Motor neuron (in vitro differentiated cells): ENCODE measurements around the gene SURF4. TPM values are rescaled to one million over a fixed set of nuclear protein-coding genes. Genes with fewer than 3 reads are reported as not detected.

Source experiments
- ATAC-seq, 8 experiments: fragments of 200-7000 bp; cut with Tn5 transposase; replicated peaks in 6 of 8; 2 replicates each; pipeline ENCODE4 v1.8.0; 2021; ENCODE audit warnings: mild to moderate bottlenecking in 8 of 8, moderate library complexity in 8 of 8
- H3K27ac ChIP-seq, 2 donors: fragments of 250-450 bp; sonication (Bioruptor Pico); 2 replicates each; pipeline ENCODE4 v1.9.0; 2021; ENCODE audit warnings: antibody characterized with exemption in 2 of 2, mild to moderate bottlenecking in 2 of 2, moderate library complexity in 1 of 2
- H3K4me1 ChIP-seq, 2 donors: fragments of 250-450 bp; sonication (Bioruptor Pico); replicated peaks in 1 of 2; 2 replicates each; pipeline ENCODE4 v1.6.1; 2021; ENCODE audit warnings: antibody characterized with exemption in 2 of 2, mild to moderate bottlenecking in 2 of 2, moderate library complexity in 1 of 2
- H3K4me3 ChIP-seq, 5 donors: fragments of 250-450 bp; sonication (Bioruptor Pico); 2 replicates each; pipeline ENCODE4 v1.9.0; 2021; ENCODE audit warnings: antibody characterized with exemption in 5 of 5, mild to moderate bottlenecking in 5 of 5, moderate library complexity in 4 of 5
- WGBS, 10 experiments: fragments of 450-650 bp; shearing (Covaris generic); methylation state at CpG; one replicate each; pipeline ENCODE4 v1.0.0; 2022; 5-methylcytosine and 5-hydroxymethylcytosine counted together
- in situ Hi-C, 9 experiments: fragments of 400-800 bp; cut with MboI; loops; one replicate each; pipeline ENCODE4 v1.15.0; 2021; ENCODE audit warnings: low sequenced_read_pairs in 9 of 9, low pct_unique_long_range_greater_than_20kb in 2 of 9; ENCODE audit not compliant: unreplicated experiment in 9 of 9
- total RNA-seq, 8 experiments: library from RNA; unstranded; fragments of 300-600 nt; gene quantifications; 2 replicates each; pipeline versions ENCODE4 v1.2.3 to v1.2.4, GENCODE V29; 2022

The SURF4 gene
- total RNA-seq, 8 experiments from 2014 or later, result 62.6 to 141 (median 105) TPM

DNA sequence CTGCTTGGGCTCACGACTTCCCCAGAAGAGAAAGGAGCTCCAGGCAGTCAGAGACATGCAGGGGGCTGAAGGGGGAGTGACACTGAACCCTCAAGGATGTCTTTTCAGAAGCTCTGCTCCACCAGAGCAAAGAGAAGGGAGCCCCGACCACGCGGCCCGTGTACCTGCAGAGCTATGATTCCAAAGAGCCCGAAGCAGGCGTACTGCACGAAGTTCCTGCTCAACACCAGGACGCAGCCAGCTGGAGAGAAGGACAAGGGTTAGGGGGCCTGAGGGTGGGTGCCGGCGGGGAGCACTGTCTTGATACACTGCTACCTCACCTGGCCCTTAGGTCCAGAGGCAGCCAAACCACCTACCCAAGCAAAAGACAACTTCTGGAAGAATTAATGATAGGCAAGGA is 9.4 kb downstream of the SURF4 start:
- WGBS, 10 experiments, result 50 to 100% (median 80%) methylated on average over 1 of the region's 11 CpGs; no CpG with 5 or more reads in 7 of the 10 experiments
- H3K4me3 ChIP-seq, result no peak overlapping the region
- H3K4me1 ChIP-seq, result peaks cover 0 to 2% of the 10 kb centered on the region in 2 donors
- H3K27ac ChIP-seq, result no peak overlapping the region
- in situ Hi-C loops, result loop anchor here in 1 of 9 experiments (10.0 kb wide), 1 partner anchor 118 kb away; no protein-coding TSS in a partner anchor
- ATAC-seq, result no peak

DNA sequence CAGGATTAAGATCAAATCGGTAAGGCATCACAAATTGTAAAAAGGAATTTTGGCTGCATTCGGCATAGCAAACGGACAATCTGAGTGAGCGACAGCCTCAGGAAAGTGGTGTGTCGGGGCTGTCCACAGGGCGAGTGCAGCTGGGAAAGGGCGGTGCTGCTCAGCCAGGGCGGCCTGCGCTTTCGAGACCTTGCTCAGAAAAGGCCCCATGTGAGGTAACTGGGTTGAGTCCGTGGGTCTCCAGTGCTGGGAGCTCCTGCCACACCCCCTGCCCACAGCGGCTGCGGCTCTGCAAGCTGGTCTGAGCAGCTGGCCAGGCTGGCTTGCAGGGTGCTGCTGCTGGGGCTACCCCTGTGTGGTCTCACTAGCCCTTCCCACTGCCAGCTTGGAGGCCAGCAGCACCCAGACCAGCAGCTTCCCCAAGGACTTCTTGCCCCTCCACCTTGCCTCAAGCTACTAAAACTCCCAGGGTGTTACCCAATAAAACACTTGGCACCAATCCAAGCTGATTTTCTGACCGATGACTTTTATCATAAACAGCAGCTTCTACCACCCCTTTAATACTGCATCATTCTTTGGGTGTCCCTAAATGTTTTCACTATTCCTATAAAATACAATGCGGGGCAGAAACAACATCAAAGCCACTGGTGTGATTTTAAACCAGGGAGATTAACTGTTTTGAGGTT is 13.4 kb downstream of the SURF4 start:
- Histone ChIP-seq H3K4me3 (no peak overlapping the region), H3K27ac (no peak overlapping the region), H3K4me1 (peaks cover under 1 to 3% of the 10 kb centered on the region in 2 donors)
- peak in 3 of 8 experiments; percentile 10 to 71 (median 13) for ATAC-seq
- WGBS, 10 experiments, result 54 to 100% (median 87%) methylated on average over 2 to 15 of the region's 15 CpGs; no CpG with 5 or more reads in 2 of the 10 experiments
- in situ Hi-C loops, result loop anchor here in 1 of 9 experiments (10.0 kb wide), 1 partner anchor 122 kb away; no protein-coding TSS in a partner anchor

DNA sequence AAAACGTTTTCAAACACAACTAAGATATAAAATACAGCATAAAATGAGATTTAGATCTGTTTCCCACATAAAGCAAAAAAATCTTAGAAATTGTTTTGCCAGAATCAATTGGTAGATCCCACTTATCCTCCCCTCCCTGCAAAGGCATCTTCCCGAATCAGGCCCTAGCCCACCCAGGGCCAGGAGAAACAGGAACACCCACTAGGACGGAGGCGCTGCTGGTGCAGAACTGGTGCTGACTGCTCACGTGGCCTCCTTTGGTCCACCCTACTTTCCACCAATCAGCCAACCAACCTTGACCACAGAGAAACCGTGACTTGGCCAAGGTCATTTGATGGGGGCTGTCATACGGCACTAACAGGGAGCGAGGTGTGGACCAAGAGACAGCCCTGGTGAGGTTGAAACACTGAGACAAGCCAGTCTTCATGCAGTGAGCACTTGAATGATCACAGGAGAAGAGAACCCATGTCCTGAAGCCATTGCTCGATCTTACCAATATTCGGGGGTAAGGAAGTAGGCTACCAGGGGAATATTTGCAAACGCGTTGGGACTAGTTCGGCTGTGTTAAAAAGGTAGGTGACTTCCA is 14.3 kb downstream of the SURF4 start:
- no peak overlapping the region for H3K27ac ChIP-seq
- WGBS, 10 experiments, result 60 to 100% (median 89%) methylated on average over 1 to 8 of the region's 13 CpGs; no CpG with 5 or more reads in 2 of the 10 experiments
- H3K4me3 ChIP-seq, result no peak overlapping the region
- ATAC-seq, result no peak
- in situ Hi-C loops, result loop anchor here in 1 of 9 experiments (10.0 kb wide), 1 partner anchor 123 kb away; no protein-coding TSS in a partner anchor
- peaks cover 7% of the 10 kb centered on the region in 2 donors for H3K4me1 ChIP-seq

DNA sequence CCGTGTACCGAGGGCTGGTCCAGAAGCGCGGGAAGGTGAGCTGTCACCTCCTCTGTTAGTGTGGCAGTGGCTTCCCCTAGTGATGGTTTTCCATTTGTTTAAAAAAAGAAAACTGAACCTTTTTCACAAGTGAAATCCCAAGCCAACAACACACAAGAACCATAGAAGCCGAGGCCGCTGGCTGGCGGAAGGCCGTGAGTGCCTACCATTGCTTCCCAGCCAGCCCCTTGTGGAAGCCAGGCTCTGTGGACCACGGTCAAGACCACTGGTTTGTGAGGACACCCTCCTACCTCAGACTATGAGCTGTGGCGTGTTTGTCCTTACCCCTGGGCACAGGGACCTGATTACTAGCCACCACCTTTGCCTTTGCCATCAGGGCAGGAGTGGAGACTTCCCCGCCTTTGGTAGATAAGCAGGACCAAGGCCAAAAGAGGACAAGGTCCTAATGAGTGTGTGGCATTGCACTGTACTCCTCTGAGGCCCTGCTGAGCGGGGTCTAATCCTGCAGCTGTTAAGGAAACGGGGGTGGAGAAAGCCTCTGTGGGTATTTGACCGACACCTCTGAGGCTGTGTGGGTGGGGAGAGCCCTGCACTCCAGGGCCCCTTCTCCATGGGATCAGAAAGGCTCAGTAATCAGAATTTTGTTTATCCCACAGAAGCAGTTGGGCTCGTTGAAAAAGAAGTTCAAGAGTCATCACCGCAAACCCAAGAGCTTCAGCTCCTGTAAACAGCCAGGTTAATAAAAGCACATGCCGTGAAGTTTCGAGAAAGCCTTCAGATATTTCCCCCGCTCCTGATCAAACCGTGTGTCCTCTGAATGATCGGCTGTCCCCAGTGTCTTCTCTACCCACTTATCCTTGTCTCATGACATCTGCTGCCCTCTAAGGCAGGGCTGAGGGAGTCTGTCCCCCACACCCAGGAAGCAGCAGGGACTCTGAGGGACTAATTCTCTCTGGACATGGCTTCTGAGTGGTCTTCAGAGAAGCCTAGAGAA is 15.2 kb downstream of the SURF4 start:
- no peak overlapping the region for H3K27ac ChIP-seq
- WGBS, 10 experiments, result 60 to 100% (median 87%) methylated on average over 1 to 14 of the region's 21 CpGs
- ATAC-seq, result no peak
- in situ Hi-C loops, result loop anchor here in 1 of 9 experiments (10.0 kb wide), 1 partner anchor 124 kb away; no protein-coding TSS in a partner anchor
- no peak overlapping the region for H3K4me3 ChIP-seq
- peaks cover 7 to 8% of the 10 kb centered on the region in 2 donors for H3K4me1 ChIP-seq

DNA sequence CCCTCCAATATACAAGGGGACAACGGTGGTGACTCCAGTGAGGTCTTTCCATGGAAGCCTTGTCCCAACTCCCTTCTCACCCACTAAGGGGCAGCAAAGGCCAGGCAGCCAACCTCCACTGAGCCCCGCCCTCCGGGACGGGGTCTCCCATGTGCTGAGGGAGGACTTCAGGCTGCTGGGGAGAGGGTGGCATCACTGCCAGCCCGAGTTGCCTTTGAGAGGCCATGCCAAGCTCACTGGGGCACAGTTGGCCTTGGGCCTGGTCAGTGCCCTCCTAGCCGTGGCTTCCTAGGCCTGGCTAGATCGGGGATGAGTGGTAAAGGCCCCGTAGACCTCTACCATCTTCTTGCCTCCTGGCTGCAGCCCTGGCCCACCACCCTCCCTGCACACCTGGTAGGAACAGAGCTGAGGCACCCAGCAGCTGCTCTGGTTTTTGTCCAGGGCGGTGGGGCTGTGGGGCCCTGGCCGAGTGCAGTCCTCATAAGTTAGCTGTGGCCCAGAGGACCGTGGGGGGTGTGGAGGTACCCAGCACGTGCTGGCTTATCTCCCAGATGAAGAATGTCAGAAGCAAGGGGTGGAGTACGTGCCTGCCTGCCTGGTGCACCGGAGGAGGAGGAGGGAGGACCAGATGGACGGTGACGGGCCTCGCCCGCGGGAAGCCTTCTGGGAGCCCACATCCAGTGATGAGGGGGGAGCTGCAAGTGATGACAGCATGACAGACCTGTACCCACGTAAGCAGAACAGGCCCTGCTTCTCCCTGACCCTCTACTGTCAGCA is 16.3 kb downstream of the SURF4 start:
- peak in 1 of 8 experiments; percentile 7 for ATAC-seq
- Histone ChIP-seq H3K4me3 (no peak overlapping the region), H3K27ac (no peak overlapping the region), H3K4me1 (peaks cover 15% of the 10 kb centered on the region in 2 donors)
- 14 to 92% (median 60%) methylated on average over 1 to 7 of the region's 20 CpGs; no CpG with 5 or more reads in 6 of the 10 experiments for WGBS, 10 experiments
- in situ Hi-C loops, result loop anchor here in 1 of 9 experiments (10.0 kb wide), 1 partner anchor 125 kb away; no protein-coding TSS in a partner anchor

DNA sequence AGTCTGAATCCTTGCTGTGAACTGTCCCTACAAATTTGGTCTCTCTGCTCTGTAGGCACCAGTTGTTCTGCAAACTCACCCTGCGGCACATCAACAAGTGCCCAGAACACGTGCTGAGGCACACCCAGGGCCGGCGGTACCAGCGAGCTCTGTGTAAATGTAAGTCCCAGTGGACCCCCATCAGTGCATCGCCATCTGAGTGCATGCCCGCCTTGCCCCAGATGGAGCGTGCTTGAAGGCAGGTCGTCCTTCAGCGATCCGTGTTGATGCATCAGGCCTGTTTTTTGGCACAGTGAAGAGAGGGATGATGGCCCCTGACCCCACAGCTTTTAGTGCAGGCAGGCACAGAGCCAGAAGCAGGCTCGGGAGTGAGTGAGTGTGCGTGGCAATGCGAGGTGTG is 18.2 kb downstream of the SURF4 start:
- in situ Hi-C loops, result no loop called here
- Histone ChIP-seq H3K4me3 (peak overlapping the region in 3 of 5 donors; percentile 67 to 97 (median 85)), H3K27ac (no peak overlapping the region), H3K4me1 (peaks cover 15% of the 10 kb centered on the region in 2 donors)
- 77 to 93% (median 81%) methylated on average over 2 to 8 of the region's 14 CpGs; no CpG with 5 or more reads in 6 of the 10 experiments for WGBS, 10 experiments
- no peak for ATAC-seq

DNA sequence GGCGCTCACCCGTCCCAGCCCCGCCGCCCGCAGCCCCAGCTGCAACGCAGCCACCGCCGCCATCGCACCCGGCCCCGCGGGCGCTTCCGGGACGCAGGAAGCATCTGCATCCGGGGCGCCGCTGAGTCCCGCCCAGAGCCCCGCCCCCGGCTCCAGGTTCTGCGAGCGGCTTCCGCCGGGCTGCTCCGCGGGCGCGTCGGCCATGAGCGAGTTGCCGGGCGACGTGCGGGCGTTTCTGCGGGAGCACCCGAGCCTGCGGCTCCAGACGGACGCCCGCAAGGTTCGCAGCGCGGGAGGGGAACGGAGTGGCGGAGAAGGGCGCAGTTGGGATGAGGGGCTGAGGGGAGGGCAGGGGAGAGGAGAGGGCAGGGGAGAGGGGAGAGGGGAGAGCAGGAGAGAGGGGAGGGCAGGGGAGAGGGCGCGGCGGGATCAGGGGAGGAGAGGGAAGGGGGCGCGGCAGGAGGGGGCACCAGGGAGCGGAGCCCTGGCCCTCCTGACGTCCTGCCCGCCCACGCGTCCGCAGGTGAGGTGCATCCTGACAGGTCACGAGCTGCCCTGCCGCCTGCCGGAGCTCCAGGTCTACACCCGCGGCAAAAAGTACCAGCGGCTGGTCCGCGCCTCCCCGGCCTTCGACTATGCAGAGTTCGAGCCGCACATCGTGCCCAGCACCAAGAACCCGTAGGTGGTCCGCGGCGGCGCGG is 19.3 kb downstream of the SURF4 start, which contains the start of the genes SURF1 and SURF2:
Gene SURF1 (minus strand): TSS at position 97 of the 701 bp plus-strand sequence. CDS start 34 bp downstream, at position 63.
Gene SURF2 (plus strand): TSS at position 160 of the 701 bp plus-strand sequence. CDS start 43 bp downstream, at position 203.
- ATAC-seq, result peak; percentile 73 to 90 (median 84)
- in situ Hi-C loops, result no loop called here
- 0% methylated on average over 2 to 4 of the region's 78 CpGs; no CpG with 5 or more reads in 8 of the 10 experiments for WGBS, 10 experiments
- Histone ChIP-seq H3K4me3 (peak within 1 kb of the TSS; percentile 67 to 97 (median 75)), H3K4me1 (peaks cover 15% of the 10 kb centered on the region in 2 donors), H3K27ac (peak within 1 kb of the TSS; percentile 75 to 93)

DNA sequence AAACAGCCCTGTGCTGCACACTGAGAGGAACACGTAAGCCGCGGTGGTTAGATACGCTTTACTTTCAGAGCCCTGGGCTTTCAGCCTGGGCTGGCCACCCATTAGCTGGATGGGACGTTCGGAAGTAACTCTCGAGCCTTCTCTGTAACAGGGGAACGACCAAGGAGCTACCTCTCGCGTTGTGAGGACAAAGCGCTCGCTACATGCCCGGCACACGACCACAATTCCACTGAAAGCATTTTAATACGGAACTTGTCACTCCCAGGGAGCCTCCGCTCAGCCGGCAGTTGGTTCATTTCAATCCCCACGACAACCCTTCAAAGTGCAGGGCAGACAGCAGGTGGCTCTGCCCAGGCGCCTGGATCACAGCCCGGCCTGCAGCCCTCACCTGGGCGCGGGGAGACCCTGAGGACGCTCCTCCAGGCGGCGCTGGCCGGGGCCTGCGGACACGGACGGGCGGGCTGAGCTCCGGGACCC is 19.9 kb downstream of the SURF4 start:
- H3K4me3 ChIP-seq, result peak overlapping the region; percentile 67 to 97 (median 75)
- H3K27ac ChIP-seq, result peak overlapping the region; percentile 75 to 93
- in situ Hi-C loops, result no loop called here
- ATAC-seq, result peak in 5 of 8 experiments; percentile 12 to 46 (median 42)
- WGBS, 10 experiments, result 0 to 7% (median 1%) methylated on average over 1 to 8 of the region's 31 CpGs; no CpG with 5 or more reads in 4 of the 10 experiments
- H3K4me1 ChIP-seq, result peaks cover 15% of the 10 kb centered on the region in 2 donors

DNA sequence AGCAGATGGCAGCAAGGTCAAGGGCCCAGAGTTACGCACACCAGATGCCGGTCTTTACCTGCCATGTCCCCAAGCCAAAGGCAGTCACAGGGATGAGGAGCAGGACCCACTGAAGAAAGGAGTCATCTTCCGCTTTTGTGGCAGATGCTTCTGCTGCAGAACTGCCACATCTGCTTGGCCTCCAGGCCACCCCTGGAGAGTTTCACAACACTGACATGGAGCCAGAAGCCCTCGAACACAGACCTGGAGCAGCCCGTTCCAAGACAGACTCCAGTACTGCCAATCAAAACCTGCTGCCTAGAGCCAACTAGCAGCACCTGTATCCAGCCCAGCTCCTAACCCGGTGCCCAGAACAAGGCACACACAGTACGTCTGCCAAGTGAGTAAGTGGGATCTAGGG is 21.1 kb downstream of the SURF4 start:
- no peak for ATAC-seq
- in situ Hi-C loops, result no loop called here
- WGBS, 10 experiments, result 33 to 100% (median 77%) methylated on average over 1 to 4 of the region's 7 CpGs; no CpG with 5 or more reads in 4 of the 10 experiments
- no peak overlapping the region for H3K27ac ChIP-seq
- H3K4me1 ChIP-seq, result peaks cover 15 to 17% of the 10 kb centered on the region in 2 donors
- no peak overlapping the region for H3K4me3 ChIP-seq

DNA sequence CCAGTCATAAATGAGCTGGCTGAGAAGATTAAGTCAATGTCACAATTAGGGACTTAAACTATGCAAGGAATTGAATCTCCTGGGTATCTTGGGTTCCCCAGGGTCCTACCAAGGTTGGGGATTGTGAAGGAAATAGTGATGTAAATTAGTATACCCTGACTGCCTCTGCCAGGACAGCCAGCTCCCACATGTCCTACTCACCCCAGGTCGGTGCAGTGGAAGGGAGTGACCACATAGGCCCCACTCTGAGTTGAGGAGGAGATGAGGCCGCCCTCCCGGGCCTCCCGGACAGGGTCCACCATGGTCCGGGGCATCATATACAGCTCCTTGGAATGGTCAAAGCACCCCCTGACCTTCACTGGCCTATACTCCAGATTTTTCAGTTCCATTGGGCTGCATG is 22.3 kb downstream of the SURF4 start:
- in situ Hi-C loops, result no loop called here
- peaks cover 19 to 25% of the 10 kb centered on the region in 2 donors for H3K4me1 ChIP-seq
- no peak overlapping the region for H3K4me3 ChIP-seq
- H3K27ac ChIP-seq, result no peak overlapping the region
- WGBS, 10 experiments, result 81 to 100% (median 96%) methylated on average over 1 to 5 of the region's 5 CpGs; no CpG with 5 or more reads in 6 of the 10 experiments
- no peak for ATAC-seq
